ENCODE measurements around the gene AIG1.

Gene AIG1

DNA sequence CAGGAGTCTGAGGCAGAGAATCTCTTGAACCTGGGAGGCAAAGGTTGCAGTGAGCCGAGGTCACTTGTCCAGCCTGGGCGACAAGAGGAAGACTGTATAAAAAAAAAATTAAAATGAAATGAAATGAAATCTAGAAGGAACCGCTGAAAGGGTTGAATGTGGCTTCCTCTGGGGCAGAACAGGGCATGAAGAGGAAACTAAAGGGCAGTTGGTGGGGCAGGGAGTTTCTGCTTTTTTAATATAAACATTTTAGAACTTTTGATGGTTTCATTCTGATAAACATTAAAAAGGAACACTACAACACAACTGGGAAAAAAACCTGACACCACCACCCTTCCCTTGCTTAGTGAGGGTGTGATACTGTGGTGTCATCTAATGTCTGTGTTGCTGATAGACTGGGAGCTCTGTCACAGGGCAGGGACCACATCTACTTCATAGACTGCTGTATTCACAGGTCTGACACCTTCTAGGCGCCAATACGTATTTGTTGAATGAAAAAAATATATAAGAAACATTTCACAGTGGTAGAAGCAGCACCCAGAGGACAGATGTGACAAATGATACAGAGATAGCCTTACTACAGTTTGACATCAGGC, 260.9 kb downstream of the AIG1 start:
- no peak overlapping the region for H3K4me3 Mint-ChIP-seq
- H3K9me3 Mint-ChIP-seq, result peaks cover 4 to 12% of the 10 kb centered on the region in 2 donors
- ATAC-seq (replicated peaks) (no peak), DNase-seq (no peak)
- H3K27ac Mint-ChIP-seq, result no peak overlapping the region
- peaks cover 0 to 1% of the 10 kb centered on the region in 2 donors for H3K36me3 Mint-ChIP-seq
- no peaks in the 10 kb centered on the region for H3K4me1 Mint-ChIP-seq
- no peaks in the 10 kb centered on the region for H3K27me3 Mint-ChIP-seq

GRCh38 chr6:143322386-143322785, 261.7 kb downstream of the AIG1 start:
- Mint-ChIP-seq H3K9me3 (peaks cover 4 to 10% of the 10 kb centered on the region in 2 donors), H3K4me1 (no peaks in the 10 kb centered on the region), H3K36me3 (no peaks in the 10 kb centered on the region), H3K4me3 (no peak overlapping the region), H3K27ac (no peak overlapping the region), H3K27me3 (no peaks in the 10 kb centered on the region)
- DNase-seq, result no peak
- no peak for ATAC-seq (replicated peaks)

DNA sequence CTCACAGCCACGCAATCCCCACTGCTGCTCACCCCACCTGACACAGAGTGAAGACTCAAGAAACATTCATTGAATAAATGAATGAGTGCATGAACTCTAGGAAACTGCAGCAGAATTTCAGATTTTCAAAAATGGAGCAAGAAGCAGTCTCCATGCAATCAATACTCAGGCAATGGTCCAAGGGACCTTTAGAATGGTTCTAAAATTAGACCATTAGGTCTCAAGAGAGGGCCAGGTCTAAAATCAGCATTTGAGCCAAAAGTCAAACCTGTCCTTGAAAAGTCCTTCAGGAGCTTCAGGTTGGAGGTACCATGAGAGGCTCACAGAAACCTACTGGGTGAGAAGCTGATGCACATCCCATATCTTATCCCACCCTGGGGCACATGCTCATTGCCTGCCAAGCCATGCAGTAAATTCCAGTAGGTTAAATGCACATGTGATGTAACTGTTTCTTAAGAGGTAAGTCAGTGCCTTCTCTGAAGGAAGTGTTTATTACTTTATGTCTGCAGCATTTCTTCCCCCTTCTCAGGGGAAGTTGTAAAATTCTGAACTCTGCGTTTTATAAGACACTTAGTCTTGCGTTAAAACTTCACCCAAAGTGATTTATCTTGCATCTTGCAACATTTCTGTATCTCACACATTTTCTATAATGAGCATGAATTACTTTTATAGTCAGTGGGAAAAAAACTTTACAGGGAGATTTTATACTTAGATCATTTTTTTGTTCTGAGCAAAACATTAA, 263.2 kb downstream of the AIG1 start:
- Mint-ChIP-seq H3K4me3 (no peak overlapping the region), H3K27ac (no peak overlapping the region), H3K4me1 (no peaks in the 10 kb centered on the region), H3K9me3 (peaks cover 4% of the 10 kb centered on the region in 2 donors), H3K36me3 (no peaks in the 10 kb centered on the region), H3K27me3 (no peaks in the 10 kb centered on the region)
- ATAC-seq (replicated peaks), result no peak
- DNase-seq, result no peak

GRCh38 chr6:143325379-143326140, 264.9 kb downstream of the AIG1 start:
- Mint-ChIP-seq H3K27me3 (no peaks in the 10 kb centered on the region), H3K4me3 (no peak overlapping the region), H3K27ac (no peak overlapping the region), H3K36me3 (no peaks in the 10 kb centered on the region), H3K9me3 (peaks cover 0 to under 1% of the 10 kb centered on the region in 2 donors), H3K4me1 (no peaks in the 10 kb centered on the region)
- ATAC-seq (replicated peaks), result no peak
- no peak for DNase-seq

DNA sequence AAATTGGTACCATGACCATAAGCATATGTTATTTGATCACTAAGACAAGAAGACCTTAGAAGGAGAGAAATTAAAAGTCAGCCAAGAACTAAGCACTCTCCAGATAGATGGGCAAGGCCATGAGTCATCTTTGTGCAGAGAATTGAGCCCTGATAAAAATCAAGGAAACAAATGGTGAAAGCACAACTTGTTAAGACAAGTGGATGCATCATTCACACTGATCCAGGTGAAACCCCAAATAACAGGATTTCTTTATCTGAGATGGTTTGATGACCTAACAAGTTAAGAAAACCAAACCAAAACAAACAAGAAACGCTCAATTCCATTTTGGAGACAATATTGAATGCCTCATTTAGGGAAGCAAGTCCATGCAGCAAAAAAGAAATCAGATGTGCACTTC, 268.2 kb downstream of the AIG1 start:
- H3K4me3 Mint-ChIP-seq, result no peak overlapping the region
- no peak overlapping the region for H3K27ac Mint-ChIP-seq
- no peaks in the 10 kb centered on the region for H3K4me1 Mint-ChIP-seq
- DNase-seq (no peak), ATAC-seq (replicated peaks) (no peak)
- H3K36me3 Mint-ChIP-seq, result no peaks in the 10 kb centered on the region
- H3K9me3 Mint-ChIP-seq, result peaks cover 2 to 4% of the 10 kb centered on the region in 2 donors
- H3K27me3 Mint-ChIP-seq, result no peaks in the 10 kb centered on the region

GRCh38 chr6:143329323-143329722, 268.6 kb downstream of the AIG1 start:
- DNase-seq, result no peak

GRCh38 chr6:143331362-143331761, 270.7 kb downstream of the AIG1 start:
- Mint-ChIP-seq H3K4me3 (no peak overlapping the region), H3K4me1 (no peaks in the 10 kb centered on the region), H3K36me3 (no peaks in the 10 kb centered on the region), H3K27me3 (no peaks in the 10 kb centered on the region), H3K27ac (no peak overlapping the region), H3K9me3 (peaks cover 2 to 4% of the 10 kb centered on the region in 2 donors)
- ATAC-seq (replicated peaks) (no peak), DNase-seq (no peak)

More at GRCh38 chr6:143329323-143329722, 268.6 kb downstream of the AIG1 start:
- no peak overlapping the region for H3K27ac Mint-ChIP-seq
- H3K9me3 Mint-ChIP-seq, result peaks cover 2 to 4% of the 10 kb centered on the region in 2 donors
- ATAC-seq (replicated peaks), result no peak
- no peaks in the 10 kb centered on the region for H3K36me3 Mint-ChIP-seq
- no peak overlapping the region for H3K4me3 Mint-ChIP-seq
- H3K4me1 Mint-ChIP-seq, result no peaks in the 10 kb centered on the region
- no peaks in the 10 kb centered on the region for H3K27me3 Mint-ChIP-seq

DNA sequence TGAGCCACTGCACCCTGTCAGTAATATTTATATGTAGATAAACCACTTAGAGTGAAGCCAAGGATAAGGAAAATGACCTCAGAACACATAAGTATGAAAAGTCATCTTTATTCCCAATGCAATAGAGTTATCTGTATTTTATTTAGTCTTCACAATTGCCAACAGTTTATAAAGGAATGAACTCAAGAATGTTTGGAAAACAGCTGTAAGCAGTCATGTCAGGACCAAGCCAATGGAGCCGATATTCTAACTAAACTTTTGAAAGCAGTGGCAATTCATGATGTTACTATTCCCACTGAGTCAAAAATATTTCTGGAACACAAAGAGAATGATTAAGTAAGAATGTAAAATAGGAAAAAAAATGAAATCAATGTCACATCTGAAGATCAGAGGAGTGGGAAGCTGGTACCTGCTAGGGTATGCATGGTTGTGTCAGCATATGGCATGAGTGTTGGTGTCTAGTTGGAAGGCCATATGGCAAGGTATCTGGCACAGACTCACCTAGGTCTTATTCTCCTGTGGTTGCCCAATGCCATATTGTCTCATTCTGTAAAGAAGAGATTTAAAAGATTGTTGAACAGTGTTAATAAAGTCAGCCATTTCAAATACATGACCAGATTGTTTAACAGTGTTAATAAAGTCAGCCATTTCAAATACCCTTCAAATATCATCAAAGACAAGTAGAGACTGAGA, 271.6 kb downstream of the AIG1 start:
- DNase-seq (no peak), ATAC-seq (replicated peaks) (no peak)
- Mint-ChIP-seq H3K27ac (no peak overlapping the region), H3K27me3 (no peaks in the 10 kb centered on the region), H3K4me1 (no peaks in the 10 kb centered on the region), H3K9me3 (peaks cover 2 to 4% of the 10 kb centered on the region in 2 donors), H3K36me3 (no peaks in the 10 kb centered on the region), H3K4me3 (no peak overlapping the region)

- Mint-ChIP-seq H3K9me3 (peaks cover 4 to 5% of the 10 kb centered on the region in 2 donors), H3K27me3 (no peaks in the 10 kb centered on the region), H3K36me3 (peaks cover 0 to 5% of the 10 kb centered on the region in 2 donors), H3K4me1 (no peaks in the 10 kb centered on the region), H3K4me3 (no peak overlapping the region), H3K27ac (no peak overlapping the region)
- DNase-seq, result no peak
- ATAC-seq (replicated peaks), result no peak
These were observed 272.4 kb downstream of the AIG1 start for GRCh38 chr6:143333081-143333480.

- Mint-ChIP-seq H3K36me3 (peaks cover 0 to 8% of the 10 kb centered on the region in 2 donors), H3K27me3 (no peaks in the 10 kb centered on the region), H3K27ac (no peak overlapping the region), H3K4me1 (no peaks in the 10 kb centered on the region), H3K4me3 (no peak overlapping the region), H3K9me3 (peaks cover 4 to 5% of the 10 kb centered on the region in 2 donors)
- ATAC-seq (replicated peaks) (no peak), DNase-seq (no peak)
These were observed 273.2 kb downstream of the AIG1 start for GRCh38 chr6:143333749-143334520.

GRCh38 chr6:143335865-143336264, 275.2 kb downstream of the AIG1 start:
- Mint-ChIP-seq H3K27ac (no peak overlapping the region), H3K36me3 (peaks cover 0 to 8% of the 10 kb centered on the region in 2 donors), H3K27me3 (no peaks in the 10 kb centered on the region), H3K4me3 (no peak overlapping the region), H3K9me3 (peaks cover 4 to 5% of the 10 kb centered on the region in 2 donors), H3K4me1 (no peaks in the 10 kb centered on the region)
- DNase-seq (no peak), ATAC-seq (replicated peaks) (no peak)

GRCh38 chr6:143336446-143337152, 275.9 kb downstream of the AIG1 start:
- ATAC-seq (replicated peaks), result no peak

More at GRCh38 chr6:143336446-143337152, 275.9 kb downstream of the AIG1 start:
- H3K4me3 Mint-ChIP-seq, result no peak overlapping the region
- H3K36me3 Mint-ChIP-seq, result peaks cover 0 to 8% of the 10 kb centered on the region in 2 donors
- H3K4me1 Mint-ChIP-seq, result no peaks in the 10 kb centered on the region
- peaks cover 0 to 3% of the 10 kb centered on the region in 2 donors for H3K9me3 Mint-ChIP-seq
- no peak for DNase-seq
- H3K27me3 Mint-ChIP-seq, result no peaks in the 10 kb centered on the region
- no peak overlapping the region for H3K27ac Mint-ChIP-seq
